Sigmoid colon (tissue), 7 donors: ENCODE data around the gene FGFR4. TPM values are rescaled to one million over a fixed set of nuclear protein-coding genes. Genes with fewer than 3 reads are reported as not detected.

Experiments used
- DNase-seq: peaks from one replicate; pipeline ENCODE4 v3.0.0-alpha.2; 2019
- H3K27ac ChIP-seq, 4 donors: fragments of 200-600 bp; sonication (generic); one replicate each; pipeline ENCODE4 v1.5.1; 2016 to 2019; ENCODE audit warnings: mild to moderate bottlenecking in 1 of 4
- H3K27me3 ChIP-seq, 3 donors: fragments of 200-600 bp; sonication (generic); one replicate each; pipeline ENCODE4 v1.5.1; 2019; ENCODE audit warnings: mild to moderate bottlenecking in 1 of 3
- H3K36me3 ChIP-seq, 4 donors: fragments of 200-600 bp; sonication (generic); one replicate each; pipeline ENCODE4 v1.5.1; 2016 to 2019
- H3K4me1 ChIP-seq, 4 donors: fragments of 200-600 bp; sonication (generic); one replicate each; pipeline ENCODE4 v1.5.1; 2017 to 2019
- H3K4me3 ChIP-seq, 4 donors: fragments of 200-600 bp; sonication (generic); one replicate each; pipeline ENCODE4 v1.5.1; 2017 to 2019; ENCODE audit warnings: mild to moderate bottlenecking in 2 of 4, moderate library complexity in 1 of 4
- H3K9me3 ChIP-seq, 4 donors: fragments of 200-600 bp in 3 of 4; sonication (generic) in 3 of 4; one replicate each; pipeline versions ENCODE4 v1.5.1 to v1.6.1; 2013 to 2019
- CTCF ChIP-seq, 4 experiments: fragments of 450-650 bp in 3 of 4; fragments of 200-600 bp in 1 of 4; IDR thresholded peaks; one replicate each; pipeline ENCODE4 v1.5.1; 2016 to 2019; ENCODE audit warnings: antibody characterized with exemption in 4 of 4, mild to moderate bottlenecking in 3 of 4, moderate library complexity in 2 of 4
- EP300 ChIP-seq, 4 donors: sonication (generic); formaldehyde crosslinking; IDR thresholded peaks; one replicate each; pipeline ENCODE4 v1.6.1; 2017; ENCODE audit warnings: antibody characterized with exemption in 4 of 4
- POLR2A ChIP-seq, 2 donors: fragments of 450-650 bp; IDR thresholded peaks; one replicate each; pipeline ENCODE4 v1.6.1; 2016; ENCODE audit warnings: antibody characterized with exemption in 2 of 2, mild to moderate bottlenecking in 2 of 2, moderate library complexity in 2 of 2
- POLR2AphosphoS5 ChIP-seq, 4 donors: sonication (generic); formaldehyde crosslinking; IDR thresholded peaks; one replicate each; pipeline ENCODE4 v1.6.1; 2017; ENCODE audit warnings: antibody characterized with exemption in 4 of 4
- WGBS, 2 donors: extraction: QIAGEN DNeasy Blood & Tissue Kit; methylation state at CpG; one replicate each; pipeline ENCODE4 v1.1.7; 2013; 5-methylcytosine and 5-hydroxymethylcytosine counted together
- intact Hi-C: fragments of 100-400 bp; cut with DNase I; formaldehyde crosslinking; loops from one replicate; pipeline ENCODE4 v1.15.1; 2023
- polyA plus RNA-seq, 3 donors: library from polyadenylated mRNA; stranded (reverse); fragments of 200-250 nt; gene quantifications; one replicate each; pipeline ENCODE4 v1.2.3, GENCODE V29; 2013
- total RNA-seq, 4 donors: library from RNA; depleted of rRNA; stranded (reverse); fragments of >200 nt; gene quantifications; one replicate each; pipeline ENCODE4 v1.1.0, GENCODE V29; 2016
- donor health status: healthy with polysubstance abuse.
- donor health status: Bipolar disorder and iron deficiency.
- donor health status: healthy.

Gene FGFR4
- total and polyA plus RNA-seq, 7 donors = 3.0 to 45.0 (median 6.6) TPM

GRCh38 chr5:177096162-177097015 lies 9.7 kb downstream of the FGFR4 start:
- Histone ChIP-seq H3K4me1 (peaks cover 0 to 13% (median 4%) of the 10 kb centered on the region in 4 donors), H3K4me3 (no peak overlapping the region), H3K27me3 (peaks cover 0 to 4% (median 0%) of the 10 kb centered on the region in 3 donors), H3K27ac (no peak overlapping the region), H3K9me3 (no peaks in the 10 kb centered on the region), H3K36me3 (no peaks in the 10 kb centered on the region)
- WGBS, 2 donors = 74 to 83% methylated on average over 29 of the region's 29 CpGs
- intact Hi-C loops = no loop called here
- DNase-seq = no peak
- TF ChIP-seq CTCF (IDR thresholded peaks at IDR 0.05) (no peak), POLR2A (IDR thresholded peaks at IDR 0.05) (no peak), EP300 (IDR thresholded peaks at IDR 0.05) (no peak), POLR2AphosphoS5 (IDR thresholded peaks at IDR 0.05) (no peak)

- Histone ChIP-seq H3K36me3 (no peaks in the 10 kb centered on the region), H3K4me1 (peaks cover 0 to 13% (median 4%) of the 10 kb centered on the region in 4 donors), H3K4me3 (no peak overlapping the region), H3K27ac (no peak overlapping the region), H3K9me3 (no peaks in the 10 kb centered on the region), H3K27me3 (peaks cover 0 to 4% (median 0%) of the 10 kb centered on the region in 3 donors)
- WGBS, 2 donors = 80 to 87% methylated on average over 30 of the region's 30 CpGs
- intact Hi-C loops = no loop called here
- no peak for DNase-seq
- no peak for TF ChIP-seq POLR2AphosphoS5 (IDR thresholded peaks at IDR 0.05)
- no peak for TF ChIP-seq CTCF (IDR thresholded peaks at IDR 0.05)
- no peak for TF ChIP-seq EP300 (IDR thresholded peaks at IDR 0.05)
- TF ChIP-seq POLR2A (IDR thresholded peaks at IDR 0.05) = no peak
Observed at GRCh38 chr5:177097016-177097985, 10.6 kb downstream of the FGFR4 start.

GRCh38 chr5:177098120-177098469 lies 11.4 kb downstream of the FGFR4 start:
- Histone ChIP-seq H3K9me3 (no peaks in the 10 kb centered on the region), H3K4me3 (no peak overlapping the region), H3K36me3 (no peaks in the 10 kb centered on the region), H3K27me3 (peaks cover 0 to 4% (median 0%) of the 10 kb centered on the region in 3 donors), H3K4me1 (peaks cover 0 to 13% (median 4%) of the 10 kb centered on the region in 4 donors), H3K27ac (no peak overlapping the region)
- intact Hi-C loops = no loop called here
- no peak for DNase-seq
- WGBS, 2 donors = 74% methylated on average over 6 of the region's 6 CpGs
- TF ChIP-seq CTCF (IDR thresholded peaks at IDR 0.05) (no peak), POLR2AphosphoS5 (IDR thresholded peaks at IDR 0.05) (no peak), POLR2A (IDR thresholded peaks at IDR 0.05) (no peak), EP300 (IDR thresholded peaks at IDR 0.05) (no peak)

- Histone ChIP-seq H3K27ac (no peak overlapping the region), H3K4me3 (no peak overlapping the region), H3K27me3 (peaks cover 0 to 4% (median 0%) of the 10 kb centered on the region in 3 donors), H3K9me3 (no peaks in the 10 kb centered on the region), H3K36me3 (no peaks in the 10 kb centered on the region), H3K4me1 (peaks cover 0 to 13% (median 4%) of the 10 kb centered on the region in 4 donors)
- no peak for DNase-seq
- 20 to 56% methylated on average over 18 of the region's 18 CpGs for WGBS, 2 donors
- intact Hi-C loops = no loop called here
- no peak for TF ChIP-seq POLR2AphosphoS5 (IDR thresholded peaks at IDR 0.05)
- TF ChIP-seq CTCF (IDR thresholded peaks at IDR 0.05) = no peak
- TF ChIP-seq EP300 (IDR thresholded peaks at IDR 0.05) = no peak
- TF ChIP-seq POLR2A (IDR thresholded peaks at IDR 0.05) = no peak
Observed at GRCh38 chr5:177098470-177099141, 11.9 kb downstream of the FGFR4 start.
